C1 segment of cervical spinal cord (tissue), 14 donors: ENCODE measurements around the gene GALNT10.

ENCODE experiments used
- DNase-seq, 14 donors: peaks; one replicate each; lab custom pipeline; 2025; lab: John Stamatoyannopoulos, UW

GALNT10 gene

GRCh38 chr5:154405078-154405792 lies 214.7 kb downstream of the GALNT10 start:
- DNase-seq, result peak; percentile 7 to 70 (median 44)

GRCh38 chr5:154406231-154406630 lies 215.7 kb downstream of the GALNT10 start:
- DNase-seq, result no peak

- DNase-seq, result no peak
These were observed 216.3 kb downstream of the GALNT10 start for GRCh38 chr5:154406826-154407225.

- no peak for DNase-seq
These were observed 218.3 kb downstream of the GALNT10 start for GRCh38 chr5:154408811-154409210.

GRCh38 chr5:154409230-154409840 lies 218.8 kb downstream of the GALNT10 start:
- no peak for DNase-seq

- DNase-seq, result no peak
These were observed 219.5 kb downstream of the GALNT10 start for GRCh38 chr5:154410008-154410407.

GRCh38 chr5:154410786-154411185 lies 220.3 kb downstream of the GALNT10 start:
- no peak for DNase-seq

GRCh38 chr5:154411338-154411737 lies 220.8 kb downstream of the GALNT10 start:
- no peak for DNase-seq

- DNase-seq, result no peak
These were observed 221.8 kb downstream of the GALNT10 start for GRCh38 chr5:154412316-154412715.

- no peak for DNase-seq
These were observed 222.4 kb downstream of the GALNT10 start for GRCh38 chr5:154412925-154413324.

GRCh38 chr5:154415114-154415513 lies 224.6 kb downstream of the GALNT10 start:
- no peak for DNase-seq

GRCh38 chr5:154418344-154418820 lies 227.8 kb downstream of the GALNT10 start:
- no peak for DNase-seq

- DNase-seq, result no peak
These were observed 228.7 kb downstream of the GALNT10 start for GRCh38 chr5:154419236-154419635.

- no peak for DNase-seq
These were observed 231.3 kb downstream of the GALNT10 start for GRCh38 chr5:154421868-154422267.

- DNase-seq, result no peak
These were observed 231.8 kb downstream of the GALNT10 start for GRCh38 chr5:154422298-154422697.

GRCh38 chr5:154428208-154428607 lies 237.7 kb downstream of the GALNT10 start:
- no peak for DNase-seq

- no peak for DNase-seq
These were observed 238.8 kb downstream of the GALNT10 start for GRCh38 chr5:154429341-154429740.

- no peak for DNase-seq
These were observed 239.9 kb downstream of the GALNT10 start for GRCh38 chr5:154430466-154430865.

- DNase-seq, result no peak
These were observed 240.6 kb downstream of the GALNT10 start for GRCh38 chr5:154430961-154431630.

GRCh38 chr5:154435226-154435625 lies 244.7 kb downstream of the GALNT10 start:
- DNase-seq, result no peak

GRCh38 chr5:154437281-154437965 lies 246.9 kb downstream of the GALNT10 start:
- DNase-seq, result no peak

- DNase-seq, result no peak
These were observed 250.0 kb downstream of the GALNT10 start for GRCh38 chr5:154440540-154440939.
